Erythroblast (primary cell): ENCODE measurements around the gene ST6GALNAC3.

Source experiments
- GATA1 ChIP-seq: IDR thresholded peaks from 2 replicates; pipeline ENCODE4 v1.6.1; 2011; ENCODE audit warnings: low read depth, mild to moderate bottlenecking, control low read depth, low read length, moderate library complexity
- POLR2A ChIP-seq: IDR thresholded peaks from 2 replicates; pipeline ENCODE4 v1.6.1; 2011; ENCODE audit warnings: mild to moderate bottlenecking, low read length

DNA sequence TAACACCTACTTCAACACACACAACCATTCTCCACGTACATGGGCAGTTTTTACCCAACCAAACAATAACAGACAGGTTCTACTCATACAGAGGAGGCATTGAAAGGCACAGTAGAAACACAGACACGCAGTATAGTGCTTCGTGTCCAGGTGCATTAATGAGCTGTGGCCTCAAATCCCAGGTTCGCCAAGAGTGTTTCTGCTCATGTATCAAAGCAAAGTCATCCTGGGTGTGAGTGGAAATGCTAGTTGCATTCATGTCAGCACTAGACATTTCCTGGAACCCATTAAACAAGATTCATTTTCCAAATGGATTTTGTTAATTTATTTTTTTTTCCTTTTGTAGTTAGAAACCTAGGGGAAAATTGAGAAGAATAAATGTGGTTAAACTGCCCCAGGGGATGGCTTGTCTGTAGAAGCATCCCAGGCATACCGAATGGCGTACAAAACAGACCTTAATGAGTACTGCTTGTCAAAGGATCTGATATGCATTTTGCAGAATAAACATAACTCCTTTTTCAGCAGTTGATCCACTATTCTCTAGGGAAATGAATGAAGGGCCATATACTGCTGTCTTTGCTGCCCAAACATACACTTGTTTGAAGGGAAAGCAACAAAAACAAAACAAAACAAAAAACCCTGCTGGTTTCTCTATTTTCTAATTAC is 494.2 kb downstream of the ST6GALNAC3 start:
- TF ChIP-seq POLR2A (no peak), GATA1 (no peak)
